ENCODE results near the gene WASL.
"Not testable (repeated sequence)": the region's sequence is repeated elsewhere in the genome, so short reads cannot be mapped to it uniquely, and the experiment has no call there.

WASL gene

GRCh38 chr7:123769371-123769770, 20.6 kb upstream of the WASL start:
- DNase-seq (ENCODE audit: low read depth in 3 of 3), result no peak

DNA sequence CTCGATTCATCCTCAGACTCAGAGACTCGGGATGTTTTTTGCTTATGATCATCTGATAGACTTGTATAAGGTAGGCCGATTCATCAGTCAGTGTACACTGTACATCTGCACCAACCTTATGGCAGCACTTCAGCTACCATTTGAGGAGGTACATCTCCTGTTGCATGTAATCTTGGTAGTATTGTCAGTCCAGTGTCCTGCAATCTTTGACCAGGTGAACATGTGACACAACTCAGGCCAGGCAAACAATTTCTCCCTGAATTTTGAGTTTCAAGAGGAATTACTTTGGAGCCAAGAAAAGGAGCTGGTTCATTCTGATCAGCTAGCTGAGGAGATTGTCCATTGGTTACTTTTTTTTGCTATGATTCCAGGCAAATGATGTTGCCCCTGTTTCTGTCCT, 19.7 kb upstream of the WASL start:
- no peak for DNase-seq (ENCODE audit: low read depth in 3 of 3)

DNA sequence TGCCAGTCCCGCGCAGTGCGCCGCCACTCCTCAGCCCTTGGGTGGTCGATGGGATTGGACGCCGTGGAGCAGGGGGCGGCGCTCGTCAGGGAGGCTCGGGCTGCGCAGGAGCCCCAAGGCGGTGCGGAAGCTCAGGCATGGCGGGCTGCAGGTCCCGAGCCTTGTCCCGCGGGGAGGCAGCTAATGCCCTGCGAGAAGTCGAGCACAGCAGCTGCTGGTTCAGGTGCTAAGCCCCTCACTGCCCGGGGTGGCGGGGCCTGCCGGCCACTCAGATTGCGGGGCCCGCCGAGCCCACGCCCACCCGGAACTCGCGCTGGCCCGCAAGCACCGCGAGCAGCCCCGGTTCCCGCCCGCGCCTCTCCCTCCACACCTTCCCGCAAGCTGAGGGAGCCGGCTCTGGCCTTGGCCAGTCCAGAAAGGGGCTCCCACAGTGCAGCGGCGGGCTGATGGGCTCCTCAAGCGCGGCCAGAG, 14.4 kb upstream of the WASL start:
- no peak for DNase-seq (ENCODE audit: low read depth in 3 of 3)

GRCh38 chr7:123761729-123762128, 12.9 kb upstream of the WASL start:
- no peak for DNase-seq (ENCODE audit: low read depth in 3 of 3)

GRCh38 chr7:123757095-123757494, 8.3 kb upstream of the WASL start:
- DNase-seq (ENCODE audit: low read depth in 3 of 3), result no peak

DNA sequence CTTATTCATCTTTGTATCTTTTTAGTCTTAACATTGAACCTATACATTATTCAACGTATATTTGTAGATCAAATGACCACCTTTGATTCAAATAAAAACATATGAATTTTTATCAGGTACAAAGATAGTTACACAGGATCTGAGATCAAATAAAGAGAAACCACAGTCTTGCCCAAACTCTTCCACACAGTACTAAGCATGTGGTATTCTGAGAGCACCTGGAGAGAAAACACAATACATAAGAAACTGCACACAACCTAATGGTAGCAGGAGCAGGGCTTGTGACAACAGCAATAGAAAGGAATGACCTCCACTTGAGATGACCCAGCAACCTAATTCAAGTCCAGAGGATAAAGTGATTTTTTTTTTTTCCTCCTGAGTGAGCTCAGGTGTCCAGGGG, 6.5 kb upstream of the WASL start:
- no peak for DNase-seq (ENCODE audit: low read depth in 3 of 3)

DNA sequence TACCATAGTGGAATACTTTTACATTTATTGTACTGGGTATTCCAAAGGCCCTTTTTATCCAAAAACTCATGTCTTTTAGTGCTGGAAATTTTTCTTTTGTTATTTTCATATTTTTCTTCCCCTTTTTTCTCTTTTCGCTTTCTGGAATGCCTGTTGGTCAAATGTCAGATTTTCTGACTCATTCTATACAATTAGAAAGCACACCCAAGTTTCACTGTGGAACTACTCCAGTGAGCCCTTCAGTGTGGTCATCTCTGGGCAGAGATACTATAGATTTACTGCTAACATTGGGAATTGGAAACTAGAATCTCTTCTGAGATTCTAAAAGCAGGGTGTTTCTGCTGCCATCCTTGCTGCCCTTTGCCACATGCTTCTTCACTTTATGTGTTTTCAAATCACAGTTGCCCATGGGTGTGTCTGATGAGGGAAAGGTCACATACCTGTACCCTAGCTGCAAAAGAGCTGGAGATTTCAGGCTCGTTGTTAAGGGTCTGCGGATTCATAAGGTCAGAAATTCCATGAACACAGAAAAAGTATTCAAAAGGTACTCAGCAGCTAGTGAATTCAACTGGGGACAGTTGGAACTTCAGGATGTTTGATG, 5.6 kb upstream of the WASL start:
- DNase-seq (ENCODE audit: low read depth in 3 of 3), result no peak

- DNase-seq (ENCODE audit: low read depth in 3 of 3), result no peak
Observed at GRCh38 chr7:123752534-123752933, 3.7 kb upstream of the WASL start.

DNA sequence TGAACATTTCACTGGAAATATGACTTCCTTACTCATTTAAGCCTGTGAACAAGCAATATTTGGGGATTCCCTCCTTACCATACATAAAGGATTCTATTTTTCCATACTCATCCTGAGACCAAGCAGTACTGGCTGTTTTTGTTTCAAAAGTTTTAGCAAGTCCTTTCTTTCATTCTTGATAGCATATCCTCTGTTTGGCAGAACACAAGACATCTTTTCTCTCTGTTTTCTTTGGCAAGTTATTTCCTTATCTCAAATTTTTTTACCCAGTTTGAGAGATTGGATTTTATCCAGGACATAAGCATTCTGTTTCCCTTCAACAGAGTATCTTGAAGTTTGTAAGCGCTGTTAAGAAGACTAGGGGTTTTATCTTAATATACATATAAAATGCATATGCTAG, 3.0 kb upstream of the WASL start:
- DNase-seq (ENCODE audit: low read depth in 3 of 3), result no peak

- DNase-seq (ENCODE audit: low read depth in 3 of 3), result no peak
Observed at GRCh38 chr7:123750389-123751230, 1.8 kb upstream of the WASL start.

DNA sequence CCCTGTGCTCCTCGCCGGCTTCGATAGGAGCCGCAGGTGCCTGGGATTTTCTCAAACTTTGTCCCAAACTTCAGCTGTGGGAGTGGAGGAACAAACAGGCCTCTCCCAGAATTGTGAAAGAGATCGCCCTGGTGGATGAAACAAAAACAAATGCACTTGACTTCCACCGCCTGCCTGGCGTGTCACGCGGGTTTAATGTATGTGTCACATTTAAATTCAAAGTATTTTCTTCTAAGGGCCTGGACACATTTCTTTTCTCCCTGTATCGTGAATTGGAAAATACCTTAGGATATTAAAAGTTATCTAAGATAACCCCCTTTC, 694 bp upstream of the WASL start:
- no peak for DNase-seq (ENCODE audit: low read depth in 3 of 3)

DNA sequence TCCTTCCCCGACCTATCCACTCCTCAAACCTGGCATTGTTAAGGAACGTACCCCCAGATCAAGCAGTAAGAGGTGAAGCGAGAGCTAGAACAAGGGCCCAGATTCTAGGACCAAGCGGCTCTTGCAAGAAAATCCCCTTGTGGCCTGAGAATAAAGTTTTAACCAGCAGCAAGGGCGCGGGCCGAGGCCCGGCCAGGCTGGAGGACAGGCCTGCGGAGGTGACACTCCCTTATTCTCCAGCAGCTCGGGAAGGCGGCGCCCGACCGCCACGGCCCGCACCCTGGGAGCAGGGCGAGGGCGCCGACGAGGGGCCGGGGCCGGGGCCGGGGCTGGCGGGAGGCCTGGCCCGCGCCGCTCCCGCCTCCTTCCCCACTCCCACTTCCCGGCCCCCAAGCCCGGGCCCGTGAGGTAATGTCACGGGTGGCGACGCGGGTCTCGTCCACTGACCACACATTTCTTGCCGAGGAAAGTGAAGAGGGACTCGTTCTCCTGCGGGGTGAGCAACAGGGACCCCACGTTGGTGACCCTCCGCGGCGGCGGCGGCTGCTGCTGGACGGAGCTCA, 551 bp downstream of the WASL start:
- DNase-seq (ENCODE audit: low read depth in 3 of 3), result peak in 1 of 3 experiments; percentile 8

GRCh38 chr7:123747620-123748141, 1.1 kb downstream of the WASL start:
- DNase-seq (ENCODE audit: low read depth in 3 of 3), result peak; percentile 0 to 9 (median 2)

GRCh38 chr7:123746931-123747488, 1.8 kb downstream of the WASL start:
- DNase-seq (ENCODE audit: low read depth in 3 of 3), result no peak

DNA sequence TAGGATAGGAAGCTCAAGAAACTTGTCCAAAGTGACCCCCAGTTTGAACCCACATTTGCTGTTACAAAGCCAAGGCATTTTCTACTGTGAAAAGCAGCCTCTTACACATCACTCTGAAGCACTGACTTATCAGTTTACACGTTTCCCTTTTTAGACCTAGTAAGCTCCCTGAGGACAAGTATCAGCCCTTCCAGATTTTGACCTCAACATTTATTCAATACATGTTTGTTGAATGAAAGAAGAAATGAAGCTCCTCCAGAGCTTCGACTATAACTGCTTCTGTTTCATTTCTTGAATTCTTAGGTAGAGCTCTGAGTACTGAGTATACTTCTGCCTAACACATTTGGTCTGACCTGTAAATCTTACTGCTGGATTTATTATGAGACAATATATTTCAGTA, 2.7 kb downstream of the WASL start:
- DNase-seq (ENCODE audit: low read depth in 3 of 3), result no peak

DNA sequence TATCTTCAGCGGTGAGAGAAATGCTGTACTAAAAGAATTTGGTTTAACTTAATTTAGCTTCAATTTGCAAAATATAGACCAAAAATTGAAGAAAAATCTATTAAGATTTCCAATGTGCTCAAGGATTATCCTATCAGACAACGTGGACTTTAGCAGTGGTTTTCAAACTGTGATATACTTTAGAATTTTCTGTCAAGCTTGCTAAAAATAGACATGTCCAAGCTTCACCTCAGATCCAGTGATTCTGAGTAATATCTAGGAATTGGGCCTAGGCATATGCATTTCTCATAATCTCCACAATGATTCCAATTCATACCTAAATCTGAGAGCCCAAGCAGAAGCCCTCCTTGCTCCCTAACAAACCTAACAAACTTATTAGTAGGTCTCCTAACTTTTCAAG, 3.4 kb downstream of the WASL start:
- DNase-seq (ENCODE audit: low read depth in 3 of 3), result no peak

DNA sequence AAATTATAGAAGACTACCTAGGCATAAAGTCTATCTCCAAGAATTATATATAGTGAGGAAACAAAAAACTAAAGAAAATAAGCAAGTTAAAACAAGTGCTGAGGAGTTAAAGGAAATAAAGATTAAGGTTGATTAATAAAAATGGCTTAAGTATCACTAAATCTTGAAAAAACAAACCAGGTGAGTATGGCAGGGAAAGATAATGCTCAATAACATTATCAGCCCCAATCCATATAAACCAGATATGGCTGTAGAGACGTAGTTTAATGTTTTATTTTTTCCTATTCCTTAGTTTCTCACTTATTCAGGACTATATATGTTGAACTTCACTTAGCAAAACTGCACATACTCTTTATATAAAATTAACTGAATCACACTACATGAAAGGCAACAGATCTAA, 4.4 kb downstream of the WASL start:
- DNase-seq (ENCODE audit: low read depth in 3 of 3), result no peak

DNA sequence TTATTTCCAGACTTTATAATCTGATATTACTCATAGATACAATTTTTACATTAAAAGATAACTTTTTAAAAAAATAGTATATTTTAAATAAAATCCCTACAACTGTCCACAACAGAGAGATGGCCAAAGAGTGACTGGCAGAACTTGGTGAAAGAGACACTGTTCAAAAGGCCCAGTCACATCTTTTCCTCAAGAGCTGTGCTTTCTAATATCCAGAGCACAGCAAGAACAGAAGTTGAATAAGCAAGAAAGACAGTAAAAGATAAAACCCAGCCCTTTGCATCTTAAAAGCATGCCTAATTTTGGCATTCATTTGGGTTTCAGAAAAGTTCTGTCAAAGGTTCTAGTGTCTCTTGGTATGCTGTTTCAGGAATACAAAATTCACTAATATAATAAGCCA, 6.9 kb downstream of the WASL start:
- DNase-seq (ENCODE audit: low read depth in 3 of 3), result no peak

DNA sequence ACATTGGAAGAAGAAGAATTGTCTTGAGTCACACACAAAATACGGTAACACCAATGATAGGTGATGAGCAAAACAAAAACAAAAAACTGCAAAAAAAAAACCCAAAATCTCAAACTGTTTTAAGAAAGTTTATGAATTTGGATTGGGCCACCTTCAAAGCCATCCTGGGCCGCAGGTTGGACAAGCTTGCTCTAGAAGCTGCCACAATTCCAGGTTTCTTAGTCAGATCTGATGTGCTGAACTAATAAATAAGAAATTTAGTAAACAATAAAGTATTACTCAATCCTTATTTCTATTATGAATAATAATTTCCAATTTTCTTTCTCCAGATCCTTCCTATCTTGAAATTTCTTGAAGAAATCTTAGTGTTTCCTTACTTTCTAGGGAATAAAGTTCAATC, 10.0 kb downstream of the WASL start:
- DNase-seq (ENCODE audit: low read depth in 3 of 3), result no peak

DNA sequence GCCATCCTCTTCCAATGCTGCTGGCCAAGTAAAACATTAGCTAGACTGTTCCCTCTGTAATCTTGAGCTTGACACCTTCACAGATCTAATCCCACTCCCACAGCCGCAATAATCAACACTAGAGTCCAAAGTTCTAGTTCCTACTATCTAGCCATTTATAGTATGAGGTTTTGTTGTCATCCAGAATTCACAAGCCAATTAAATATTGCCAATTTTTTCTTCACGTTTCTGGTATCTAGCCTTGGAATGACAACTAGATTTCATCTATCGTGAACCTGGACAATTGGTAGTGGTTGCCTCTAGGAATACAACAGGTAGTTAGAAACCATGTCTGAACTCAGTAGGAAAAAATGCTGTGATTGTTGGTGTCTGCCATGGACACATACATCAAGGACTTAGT, 10.4 kb downstream of the WASL start:
- DNase-seq (ENCODE audit: low read depth in 3 of 3), result no peak

GRCh38 chr7:123737168-123737674, 11.6 kb downstream of the WASL start:
- not testable (repeated sequence) for DNase-seq (ENCODE audit: low read depth in 3 of 3)

DNA sequence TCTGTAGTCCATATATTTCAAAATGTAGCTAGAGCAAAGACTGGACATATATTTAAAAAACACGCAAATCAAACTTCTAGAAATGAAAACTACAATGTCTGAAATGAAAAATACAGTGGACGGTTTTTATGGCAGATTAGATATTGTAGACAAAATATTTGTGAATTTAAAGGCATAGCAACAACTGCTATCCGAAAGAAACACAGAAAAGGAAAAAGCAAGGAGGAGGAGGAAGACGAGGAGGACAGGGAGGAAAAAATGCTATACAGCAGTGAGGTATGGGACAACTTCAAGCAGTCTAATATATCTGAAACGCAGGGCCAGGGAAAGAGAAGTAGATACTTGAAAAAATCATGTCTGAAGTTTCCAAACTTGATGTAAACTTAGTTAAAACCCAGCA, 13.3 kb downstream of the WASL start:
- DNase-seq (ENCODE audit: low read depth in 3 of 3), result no peak

- DNase-seq (ENCODE audit: low read depth in 3 of 3), result no peak
Observed at GRCh38 chr7:123734498-123734897, 14.3 kb downstream of the WASL start.

Measured in stimulated activated CD4-positive, alpha-beta T cell treated with anti-CD3 and anti-CD28 coated beads, TNF-alpha, amount 100 ng/mL, for 4 hours (primary cell).